ENCODE results near the gene CTU2.
A peak's percentile ranks its signal among the peaks of the same experiment; 100 is the strongest.

Gene CTU2

GRCh38 chr16:88681709-88682451, 24.4 kb upstream of the CTU2 start:
- DNase-seq (ENCODE audit: low read depth): no peak

GRCh38 chr16:88684569-88685155, 21.6 kb upstream of the CTU2 start:
- no peak for DNase-seq (ENCODE audit: low read depth)

GRCh38 chr16:88685156-88686061, 20.9 kb upstream of the CTU2 start:
- peak; percentile 63 for DNase-seq (ENCODE audit: low read depth)

- DNase-seq (ENCODE audit: low read depth): no peak
These were observed 20.3 kb upstream of the CTU2 start for GRCh38 chr16:88686062-88686438.

GRCh38 chr16:88686439-88687253, 19.7 kb upstream of the CTU2 start, which contains the start of gene SNAI3:
TSS of gene SNAI3 (minus strand) at chr16:88686507. CDS start at chr16:88686406, 101 bp downstream.
- peak; percentile 75 for DNase-seq (ENCODE audit: low read depth)

GRCh38 chr16:88687254-88687576, 19.1 kb upstream of the CTU2 start:
- no peak for DNase-seq (ENCODE audit: low read depth)

- no peak for DNase-seq (ENCODE audit: low read depth)
These were observed 18.7 kb upstream of the CTU2 start for GRCh38 chr16:88687676-88688012.

- no peak for DNase-seq (ENCODE audit: low read depth)
These were observed 18.1 kb upstream of the CTU2 start for GRCh38 chr16:88688013-88688778.

GRCh38 chr16:88690341-88691128, 15.8 kb upstream of the CTU2 start:
- DNase-seq (ENCODE audit: low read depth): no peak

GRCh38 chr16:88691129-88691813, 15.0 kb upstream of the CTU2 start:
- no peak for DNase-seq (ENCODE audit: low read depth)

GRCh38 chr16:88691924-88692560, 14.3 kb upstream of the CTU2 start:
- no peak for DNase-seq (ENCODE audit: low read depth)

- DNase-seq (ENCODE audit: low read depth): no peak
These were observed 13.4 kb upstream of the CTU2 start for GRCh38 chr16:88692861-88693260.

GRCh38 chr16:88693420-88694177, 12.7 kb upstream of the CTU2 start:
- DNase-seq (ENCODE audit: low read depth): no peak

- no peak for DNase-seq (ENCODE audit: low read depth)
These were observed 11.8 kb upstream of the CTU2 start for GRCh38 chr16:88694221-88695087.

- DNase-seq (ENCODE audit: low read depth): no peak
These were observed 11.1 kb upstream of the CTU2 start for GRCh38 chr16:88695218-88695617.

GRCh38 chr16:88695753-88696152, 10.6 kb upstream of the CTU2 start:
- DNase-seq (ENCODE audit: low read depth): no peak

GRCh38 chr16:88696441-88696840, 9.9 kb upstream of the CTU2 start:
- no peak for DNase-seq (ENCODE audit: low read depth)
